GM19035 (cell line): Measurements from ENCODE around the gene TMTC2.
"Not testable (repeated sequence)": the region's sequence is repeated elsewhere in the genome, so short reads cannot be mapped to it uniquely, and the experiment has no call there.

Source experiments
- ATAC-seq: cut with Tn5 transposase; IDR thresholded peaks from one replicate; pipeline ENCODE4 v1.9.1; 2021; ENCODE audit not compliant: unreplicated experiment

TMTC2 gene

GRCh38 chr12:82783435-82783834 is 96.7 kb downstream of the TMTC2 start:
- ATAC-seq, result no peak

GRCh38 chr12:82787016-82787415 is 100.3 kb downstream of the TMTC2 start:
- ATAC-seq, result no peak

GRCh38 chr12:82788594-82788993 is 101.9 kb downstream of the TMTC2 start:
- ATAC-seq, result no peak

GRCh38 chr12:82789674-82790073 is 103.0 kb downstream of the TMTC2 start:
- no peak for ATAC-seq

GRCh38 chr12:82793751-82794281 is 107.1 kb downstream of the TMTC2 start:
- no peak for ATAC-seq

GRCh38 chr12:82797480-82797879 is 110.8 kb downstream of the TMTC2 start:
- no peak for ATAC-seq

- no peak for ATAC-seq
Measured at GRCh38 chr12:82800185-82800584, 113.5 kb downstream of the TMTC2 start.

GRCh38 chr12:82801951-82802610 is 115.4 kb downstream of the TMTC2 start:
- no peak for ATAC-seq

GRCh38 chr12:82803201-82803600 is 116.5 kb downstream of the TMTC2 start:
- no peak for ATAC-seq

- ATAC-seq, result no peak
Measured at GRCh38 chr12:82804601-82805000, 117.9 kb downstream of the TMTC2 start.

GRCh38 chr12:82805004-82805403 is 118.3 kb downstream of the TMTC2 start:
- ATAC-seq, result not testable (repeated sequence)

- ATAC-seq, result no peak
Measured at GRCh38 chr12:82805812-82806497, 119.2 kb downstream of the TMTC2 start.

- ATAC-seq, result no peak
Measured at GRCh38 chr12:82807132-82807737, 120.5 kb downstream of the TMTC2 start.

- no peak for ATAC-seq
Measured at GRCh38 chr12:82810568-82810967, 123.9 kb downstream of the TMTC2 start.

GRCh38 chr12:82817368-82817767 is 130.7 kb downstream of the TMTC2 start:
- ATAC-seq, result no peak

GRCh38 chr12:82818271-82819035 is 131.7 kb downstream of the TMTC2 start:
- no peak for ATAC-seq

GRCh38 chr12:82826505-82826904 is 139.8 kb downstream of the TMTC2 start:
- ATAC-seq, result no peak

- no peak for ATAC-seq
Measured at GRCh38 chr12:82832096-82832495, 145.4 kb downstream of the TMTC2 start.

GRCh38 chr12:82832981-82833380 is 146.3 kb downstream of the TMTC2 start:
- ATAC-seq, result no peak

GRCh38 chr12:82833481-82833880 is 146.8 kb downstream of the TMTC2 start:
- ATAC-seq, result no peak

- no peak for ATAC-seq
Measured at GRCh38 chr12:82835217-82835616, 148.5 kb downstream of the TMTC2 start.
